ENCODE measurements around the gene ERC1.

DNA sequence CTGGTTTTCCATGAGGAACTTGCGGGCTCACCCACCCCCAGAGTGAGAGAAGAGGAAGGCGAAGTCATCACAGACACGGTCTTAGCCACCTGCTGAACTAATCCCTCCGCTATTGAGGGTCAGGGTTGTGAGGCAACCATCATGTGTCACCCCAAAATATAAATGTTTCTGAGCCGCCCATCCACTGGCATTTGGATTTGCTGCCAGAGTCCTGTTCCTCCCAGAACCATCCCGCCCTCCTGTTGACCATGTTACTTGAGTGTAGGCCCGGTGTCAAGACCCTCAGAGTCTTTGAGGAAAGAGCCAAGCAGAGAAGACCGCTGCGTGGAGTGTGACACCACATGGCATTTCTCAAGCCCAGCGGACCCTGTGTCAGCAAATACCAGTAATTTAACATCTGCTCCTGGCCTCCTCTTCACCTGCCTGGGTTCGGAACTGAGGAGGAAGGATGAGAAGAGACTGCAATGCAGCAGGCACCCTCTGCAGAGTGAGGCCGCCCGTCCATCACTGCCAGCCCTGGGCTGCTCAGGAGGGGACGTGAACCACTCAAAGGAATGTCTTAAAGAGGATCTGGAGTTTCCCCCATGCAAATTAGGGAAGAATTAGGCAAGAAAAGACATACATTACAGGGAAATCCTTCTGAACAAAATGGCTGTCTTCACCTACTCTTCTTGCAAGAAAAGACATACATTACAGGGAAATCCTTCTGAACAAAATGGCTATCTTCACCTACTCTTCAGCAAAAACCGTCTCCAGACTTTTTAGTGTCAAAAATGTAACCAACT is 502.9 kb downstream of the ERC1 start:
- TF ChIP-seq, protein P1, sequence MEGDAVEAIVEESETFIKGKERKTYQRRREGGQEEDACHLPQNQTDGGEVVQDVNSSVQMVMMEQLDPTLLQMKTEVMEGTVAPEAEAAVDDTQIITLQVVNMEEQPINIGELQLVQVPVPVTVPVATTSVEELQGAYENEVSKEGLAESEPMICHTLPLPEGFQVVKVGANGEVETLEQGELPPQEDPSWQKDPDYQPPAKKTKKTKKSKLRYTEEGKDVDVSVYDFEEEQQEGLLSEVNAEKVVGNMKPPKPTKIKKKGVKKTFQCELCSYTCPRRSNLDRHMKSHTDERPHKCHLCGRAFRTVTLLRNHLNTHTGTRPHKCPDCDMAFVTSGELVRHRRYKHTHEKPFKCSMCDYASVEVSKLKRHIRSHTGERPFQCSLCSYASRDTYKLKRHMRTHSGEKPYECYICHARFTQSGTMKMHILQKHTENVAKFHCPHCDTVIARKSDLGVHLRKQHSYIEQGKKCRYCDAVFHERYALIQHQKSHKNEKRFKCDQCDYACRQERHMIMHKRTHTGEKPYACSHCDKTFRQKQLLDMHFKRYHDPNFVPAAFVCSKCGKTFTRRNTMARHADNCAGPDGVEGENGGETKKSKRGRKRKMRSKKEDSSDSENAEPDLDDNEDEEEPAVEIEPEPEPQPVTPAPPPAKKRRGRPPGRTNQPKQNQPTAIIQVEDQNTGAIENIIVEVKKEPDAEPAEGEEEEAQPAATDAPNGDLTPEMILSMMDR (IDR thresholded peaks at IDR 0.05): no peak
- TF ChIP-seq POLR2A (IDR thresholded peaks at IDR 0.05): no peak
- no peak for TF ChIP-seq EP300 (IDR thresholded peaks at IDR 0.05)
- no peak for TF ChIP-seq POLR2AphosphoS5 (IDR thresholded peaks at IDR 0.05)

All from suprapubic skin (tissue), 4 donors.